PC-9 (cell line): Measurements from ENCODE around the gene SPIB. TPM values are rescaled to one million over a fixed set of nuclear protein-coding genes. Genes with fewer than 3 reads are reported as not detected.

Experiments used
- BruUV-seq: library from RNA; stranded (reverse); fragments of 400-500 nt; replicated peaks from 2 replicates; lab custom pipeline; 2021; lab: Mats Ljungman, UMichigan
- CTCF ChIA-PET: fragments of 300-600 bp; sonication (Branson Sonifier 250); formaldehyde crosslinking; loops from one replicate; lab custom pipeline; 2022; ENCODE audit warnings: antibody characterized with exemption; lab: Charles Lee
- POLR2A ChIA-PET: fragments of 300-600 bp; sonication (Branson Sonifier 250); formaldehyde crosslinking; loops from one replicate; lab custom pipeline; 2022; ENCODE audit warnings: antibody characterized with exemption; ENCODE audit not compliant: unreplicated experiment; lab: Charles Lee
- DNase-seq, 2 experiments: peaks; one replicate each; pipeline versions ENCODE4 v3.0.0 to v3.0.0-alpha.2; 2015 to 2022; ENCODE audit warnings: mixed read lengths in 1 of 2
- H2AFZ ChIP-seq: fragments of 200-600 bp; sonication (generic); 2 replicates; pipeline ENCODE4 v1.8.1; 2017; ENCODE audit warnings: antibody characterized with exemption
- H3F3A ChIP-seq: fragments of 200-600 bp; sonication (generic); 2 replicates; pipeline ENCODE4 v1.8.1; 2017; ENCODE audit warnings: antibody characterized with exemption, mild to moderate bottlenecking, low read depth; ENCODE audit not compliant: insufficient read depth
- H3K27ac ChIP-seq: fragments of 200-600 bp; sonication (generic); 2 replicates; pipeline ENCODE4 v1.6.1; 2016; ENCODE audit warnings: mixed run types
- H3K27me3 ChIP-seq: fragments of 200-600 bp; sonication (generic); 2 replicates; pipeline ENCODE4 v1.6.1; 2016; ENCODE audit warnings: low read depth, mixed run types; ENCODE audit not compliant: insufficient read depth
- H3K36me3 ChIP-seq: fragments of 200-600 bp; sonication (generic); 2 replicates; pipeline ENCODE4 v1.6.1; 2016; ENCODE audit warnings: low read depth, mixed run types
- H3K4me1 ChIP-seq: fragments of 200-600 bp; sonication (generic); replicated peaks from 2 replicates; pipeline ENCODE4 v1.6.1; 2016; ENCODE audit warnings: mixed run types; ENCODE audit not compliant: insufficient read depth
- H3K4me2 ChIP-seq: fragments of 200-600 bp; sonication (generic); 2 replicates; pipeline ENCODE4 v1.6.1; 2017; ENCODE audit warnings: mixed run types
- H3K4me3 ChIP-seq: fragments of 200-600 bp; sonication (generic); 2 replicates; pipeline ENCODE4 v1.6.1; 2016; ENCODE audit warnings: mixed run types
- H3K79me2 ChIP-seq: fragments of 200-600 bp; sonication (generic); 2 replicates; pipeline ENCODE4 v1.6.1; 2017; ENCODE audit warnings: low read depth, mixed run types
- H3K9me2 ChIP-seq: fragments of 200-600 bp; sonication (generic); 2 replicates; pipeline ENCODE4 v1.8.1; 2017; ENCODE audit warnings: mild to moderate bottlenecking; ENCODE audit not compliant: insufficient read depth
- H3K9me3 ChIP-seq: fragments of 200-600 bp; sonication (generic); 2 replicates; pipeline ENCODE4 v1.8.1; 2016; ENCODE audit warnings: low read depth; ENCODE audit not compliant: insufficient read depth
- H4K20me1 ChIP-seq: fragments of 200-600 bp; sonication (generic); 2 replicates; pipeline ENCODE4 v1.8.1; 2017; ENCODE audit not compliant: insufficient read depth
- CTCF ChIP-seq: fragments of 200-600 bp; sonication (generic); conservative IDR thresholded peaks from 2 replicates; pipeline ENCODE4 v1.6.1; 2017; ENCODE audit warnings: mixed run types, antibody characterized with exemption, mild to moderate bottlenecking, moderate library complexity
- EZH2 ChIP-seq: fragments of 200-600 bp; sonication (generic); IDR thresholded peaks from 2 replicates; pipeline ENCODE4 v1.8.0; 2017; ENCODE audit warnings: antibody characterized with exemption, low read depth
- intact Hi-C: fragments of 100-400 bp; cut with micrococcal nuclease; formaldehyde crosslinking; loops from one replicate; pipeline ENCODE4 v1.10.0; 2022; ENCODE audit not compliant: unreplicated experiment
- total RNA-seq: library from RNA; stranded (reverse); gene quantifications from 2 replicates; pipeline ENCODE4 v1.2.3, GENCODE V29; 2021

The SPIB gene
- total RNA-seq, 1 experiment from 2014 or later: not detected

DNA sequence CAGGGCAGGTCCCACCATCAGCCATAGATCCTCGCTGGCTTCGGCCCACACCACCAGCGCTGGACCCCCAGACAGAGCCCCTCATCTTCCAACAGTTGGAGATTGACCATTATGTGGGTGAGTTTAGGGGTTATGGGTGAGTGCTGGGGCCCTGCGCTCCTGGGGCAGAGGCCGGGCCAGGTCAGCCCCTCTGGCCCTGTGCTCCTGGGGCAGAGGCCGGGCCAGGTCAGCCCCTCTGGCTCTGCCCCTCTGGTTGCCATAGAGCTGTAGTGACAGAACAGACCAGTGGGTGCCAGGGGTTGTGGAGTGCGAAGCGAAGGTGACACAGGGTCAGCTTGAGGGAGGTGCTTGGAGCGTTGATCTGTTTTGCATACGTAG lies 19.4 kb upstream of the SPIB start:
- no TSS peak for BruUV-seq
- no peaks in the 10 kb centered on the region for H3K27me3 ChIP-seq
- no peaks in the 10 kb centered on the region for H3K9me3 ChIP-seq
- no peak overlapping the region for H3K27ac ChIP-seq
- intact Hi-C loops: no loop called here
- H4K20me1 ChIP-seq: peaks cover 6% of the 10 kb centered on the region
- no peak overlapping the region for H3K4me2 ChIP-seq
- H3K36me3 ChIP-seq: no peaks in the 10 kb centered on the region
- ChIA-PET CTCF (no interaction called here), POLR2A (no interaction called here)
- no peak overlapping the region for H3K4me3 ChIP-seq
- TF ChIP-seq CTCF (no peak), EZH2 (no peak)
- H2AFZ ChIP-seq: no peak overlapping the region
- no peaks in the 10 kb centered on the region for H3K79me2 ChIP-seq
- H3K9me2 ChIP-seq: no peaks in the 10 kb centered on the region
- DNase-seq: no peak
- H3K4me1 ChIP-seq: no peaks in the 10 kb centered on the region
- peaks cover 10% of the 10 kb centered on the region; the same call in 1 of the 2 replicates for H3F3A ChIP-seq

DNA sequence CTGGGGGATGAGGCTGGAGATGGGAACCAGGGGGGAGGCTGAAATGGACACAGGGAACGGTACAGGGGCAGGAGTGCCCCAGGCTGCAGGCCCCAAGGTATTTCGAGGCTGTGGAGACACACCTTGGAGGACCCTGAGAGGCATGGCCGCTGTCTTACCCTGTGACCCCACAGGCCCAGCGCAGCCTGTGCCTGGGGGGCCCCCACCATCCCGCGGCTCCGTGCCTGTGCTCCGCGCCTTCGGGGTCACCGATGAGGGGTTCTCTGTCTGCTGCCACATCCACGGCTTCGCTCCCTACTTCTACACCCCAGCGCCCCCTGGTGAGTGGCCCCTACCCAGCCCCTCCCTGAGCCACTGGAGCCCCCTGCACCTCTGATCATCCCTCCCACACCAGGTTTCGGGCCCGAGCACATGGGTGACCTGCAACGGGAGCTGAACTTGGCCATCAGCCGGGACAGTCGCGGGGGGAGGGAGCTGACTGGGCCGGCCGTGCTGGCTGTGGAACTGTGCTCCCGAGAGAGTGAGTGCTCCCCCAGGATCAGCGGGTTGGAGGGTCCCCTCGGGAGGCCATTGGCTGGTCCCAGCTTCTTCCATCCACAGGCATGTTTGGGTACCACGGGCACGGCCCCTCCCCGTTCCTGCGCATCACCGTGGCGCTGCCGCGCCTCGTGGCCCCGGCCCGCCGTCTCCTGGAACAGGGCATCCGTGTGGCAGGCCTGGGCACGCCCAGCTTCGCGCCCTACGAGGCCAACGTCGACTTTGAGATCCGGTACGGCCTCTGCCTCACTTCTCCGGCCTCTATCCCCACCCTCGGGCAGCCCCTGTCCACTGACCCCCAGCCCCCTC lies 16.9 kb upstream of the SPIB start:
- H3K27me3 ChIP-seq: no peaks in the 10 kb centered on the region
- no peaks in the 10 kb centered on the region for H3K4me1 ChIP-seq
- no peak overlapping the region for H2AFZ ChIP-seq
- peaks cover 6% of the 10 kb centered on the region for H4K20me1 ChIP-seq
- H3K79me2 ChIP-seq: no peaks in the 10 kb centered on the region
- POLR2A ChIA-PET: interaction anchor here (0.6 kb wide), 1 partner anchor 33 kb away, joined by 3 read pairs; no protein-coding TSS in a partner anchor
- no TSS peak for BruUV-seq
- no peak for TF ChIP-seq EZH2
- no peak for TF ChIP-seq CTCF
- CTCF ChIA-PET: no interaction called here
- peaks cover 10% of the 10 kb centered on the region; the same call in 1 of the 2 replicates for H3F3A ChIP-seq
- no peak overlapping the region for H3K27ac ChIP-seq
- 0 out of 2 replicates have a peak, but pooled peaks cover 11% of the 10 kb centered on the region for H3K36me3 ChIP-seq
- intact Hi-C loops: no loop called here
- no peak overlapping the region for H3K4me3 ChIP-seq
- no peaks in the 10 kb centered on the region for H3K9me3 ChIP-seq
- H3K4me2 ChIP-seq: no peak overlapping the region
- no peak for DNase-seq
- no peaks in the 10 kb centered on the region for H3K9me2 ChIP-seq

DNA sequence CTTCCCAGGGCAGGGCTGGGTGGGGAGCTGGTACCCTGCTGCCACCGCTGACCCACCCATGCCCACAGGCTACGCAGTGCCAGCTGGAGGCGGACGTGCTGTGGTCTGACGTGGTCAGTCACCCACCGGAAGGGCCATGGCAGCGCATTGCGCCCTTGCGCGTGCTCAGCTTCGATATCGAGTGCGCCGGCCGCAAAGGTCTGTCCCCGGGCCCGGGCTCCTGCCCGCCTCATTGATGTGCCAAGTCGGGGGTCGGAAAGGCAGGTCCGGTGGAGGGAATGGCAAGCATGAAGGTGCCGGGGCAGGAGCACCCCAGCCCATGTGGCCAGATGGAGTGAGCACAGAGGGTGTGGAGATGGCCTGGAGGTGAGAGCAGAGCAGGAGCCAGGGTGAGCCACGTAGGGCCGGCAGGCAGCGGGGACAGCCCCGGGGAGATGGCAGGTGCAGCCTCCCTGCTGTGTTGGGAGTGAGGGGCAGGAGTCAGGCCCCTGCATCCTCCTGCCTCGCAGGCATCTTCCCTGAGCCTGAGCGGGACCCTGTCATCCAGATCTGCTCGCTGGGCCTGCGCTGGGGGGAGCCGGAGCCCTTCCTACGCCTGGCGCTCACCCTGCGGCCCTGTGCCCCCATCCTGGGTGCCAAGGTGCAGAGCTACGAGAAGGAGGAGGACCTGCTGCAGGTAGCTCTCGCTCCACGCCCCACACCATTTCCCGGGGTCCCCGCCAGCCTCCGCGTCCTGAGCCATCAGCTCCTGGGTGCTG lies 16.0 kb upstream of the SPIB start:
- Histone ChIP-seq H2AFZ (no peak overlapping the region), H3K4me2 (no peak overlapping the region), H3K36me3 (0 out of 2 replicates have a peak, but pooled peaks cover 15% of the 10 kb centered on the region), H3K27ac (no peak overlapping the region), H3K9me2 (no peaks in the 10 kb centered on the region), H3K4me1 (no peaks in the 10 kb centered on the region), H3F3A (peaks cover 10% of the 10 kb centered on the region; the same call in 1 of the 2 replicates), H3K4me3 (no peak overlapping the region), H4K20me1 (peaks cover 6% of the 10 kb centered on the region), H3K79me2 (no peaks in the 10 kb centered on the region), H3K27me3 (no peaks in the 10 kb centered on the region), H3K9me3 (no peaks in the 10 kb centered on the region)
- BruUV-seq: no TSS peak
- POLR2A ChIA-PET: interaction anchor here (0.6 kb wide), 1 partner anchor 32 kb away, joined by 3 read pairs; no protein-coding TSS in a partner anchor
- DNase-seq: no peak
- no peak for TF ChIP-seq CTCF
- no peak for TF ChIP-seq EZH2
- intact Hi-C loops: no loop called here
- CTCF ChIA-PET: no interaction called here
